ENCODE results near the gene AGBL1. TPM values are rescaled to one million over a fixed set of nuclear protein-coding genes. Genes with fewer than 3 reads are reported as not detected.
A peak's percentile ranks its signal among the peaks of the same experiment; 100 is the strongest.

Gene AGBL1
- total and polyA plus RNA-seq, 2 experiments from 2014 or later: 0.06 to 0.11 TPM

DNA sequence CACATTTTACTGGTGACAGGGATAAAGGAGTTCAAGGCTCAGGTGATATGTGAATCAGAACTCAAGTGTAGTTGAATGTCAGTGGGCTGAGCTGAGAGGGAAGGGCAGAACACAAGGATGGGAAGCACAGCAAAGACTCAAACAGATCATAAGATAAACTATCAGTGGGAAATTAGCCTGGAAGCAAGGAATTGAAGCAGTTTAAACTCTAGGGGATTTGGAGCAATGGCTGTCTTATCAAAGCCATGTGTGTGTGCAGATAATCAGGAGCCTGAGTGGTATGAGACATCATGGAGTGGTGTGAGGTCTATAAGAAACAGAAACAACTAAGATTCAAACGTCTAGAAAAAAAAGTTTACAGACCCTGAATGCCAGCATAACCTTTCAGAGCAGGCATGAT lies 634.6 kb downstream of the AGBL1 start:
- Histone ChIP-seq H3K36me3 (no peaks in the 10 kb centered on the region), H3K9me3 (ENCODE audit: low read depth) (no peaks in the 10 kb centered on the region), H3K27ac (no peak overlapping the region), H3K4me3 (no peak overlapping the region), H3K4me1 (ENCODE audit: low read depth) (peaks cover 6% of the 10 kb centered on the region), H3K27me3 (no peaks in the 10 kb centered on the region)
- DNase-seq (ENCODE audit: low read depth in 1 of 2, low spot score in 1 of 2): no peak
- TF ChIP-seq, protein P1, sequence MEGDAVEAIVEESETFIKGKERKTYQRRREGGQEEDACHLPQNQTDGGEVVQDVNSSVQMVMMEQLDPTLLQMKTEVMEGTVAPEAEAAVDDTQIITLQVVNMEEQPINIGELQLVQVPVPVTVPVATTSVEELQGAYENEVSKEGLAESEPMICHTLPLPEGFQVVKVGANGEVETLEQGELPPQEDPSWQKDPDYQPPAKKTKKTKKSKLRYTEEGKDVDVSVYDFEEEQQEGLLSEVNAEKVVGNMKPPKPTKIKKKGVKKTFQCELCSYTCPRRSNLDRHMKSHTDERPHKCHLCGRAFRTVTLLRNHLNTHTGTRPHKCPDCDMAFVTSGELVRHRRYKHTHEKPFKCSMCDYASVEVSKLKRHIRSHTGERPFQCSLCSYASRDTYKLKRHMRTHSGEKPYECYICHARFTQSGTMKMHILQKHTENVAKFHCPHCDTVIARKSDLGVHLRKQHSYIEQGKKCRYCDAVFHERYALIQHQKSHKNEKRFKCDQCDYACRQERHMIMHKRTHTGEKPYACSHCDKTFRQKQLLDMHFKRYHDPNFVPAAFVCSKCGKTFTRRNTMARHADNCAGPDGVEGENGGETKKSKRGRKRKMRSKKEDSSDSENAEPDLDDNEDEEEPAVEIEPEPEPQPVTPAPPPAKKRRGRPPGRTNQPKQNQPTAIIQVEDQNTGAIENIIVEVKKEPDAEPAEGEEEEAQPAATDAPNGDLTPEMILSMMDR (IDR thresholded peaks at IDR 0.05; ENCODE audit: low read depth, low read length): no peak

DNA sequence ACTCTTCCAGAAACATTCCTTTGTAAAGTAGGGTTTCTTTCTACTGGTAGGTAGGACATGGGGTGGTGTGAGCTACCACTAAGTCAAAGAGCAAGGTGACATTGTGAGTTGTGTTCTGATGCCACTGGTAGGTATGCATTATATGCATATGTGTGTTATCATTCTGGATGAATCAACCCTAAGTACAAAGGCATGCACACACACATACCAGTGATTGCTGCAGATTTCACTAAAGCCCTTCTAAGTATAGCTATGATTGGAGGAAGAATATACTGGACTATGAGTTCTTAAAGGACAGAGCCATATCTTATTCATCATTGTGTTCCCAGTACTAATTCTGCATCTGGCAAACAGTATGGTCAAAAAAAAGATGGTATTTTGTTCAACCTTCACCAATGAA lies 646.0 kb downstream of the AGBL1 start:
- Histone ChIP-seq H3K4me1 (ENCODE audit: low read depth) (no peaks in the 10 kb centered on the region), H3K36me3 (no peaks in the 10 kb centered on the region), H3K4me3 (no peak overlapping the region), H3K27me3 (no peaks in the 10 kb centered on the region), H3K9me3 (ENCODE audit: low read depth) (no peaks in the 10 kb centered on the region), H3K27ac (no peak overlapping the region)
- TF ChIP-seq, protein P1 (IDR thresholded peaks at IDR 0.05; ENCODE audit: low read depth, low read length): no peak
- DNase-seq (ENCODE audit: low read depth in 1 of 2, low spot score in 1 of 2): no peak

DNA sequence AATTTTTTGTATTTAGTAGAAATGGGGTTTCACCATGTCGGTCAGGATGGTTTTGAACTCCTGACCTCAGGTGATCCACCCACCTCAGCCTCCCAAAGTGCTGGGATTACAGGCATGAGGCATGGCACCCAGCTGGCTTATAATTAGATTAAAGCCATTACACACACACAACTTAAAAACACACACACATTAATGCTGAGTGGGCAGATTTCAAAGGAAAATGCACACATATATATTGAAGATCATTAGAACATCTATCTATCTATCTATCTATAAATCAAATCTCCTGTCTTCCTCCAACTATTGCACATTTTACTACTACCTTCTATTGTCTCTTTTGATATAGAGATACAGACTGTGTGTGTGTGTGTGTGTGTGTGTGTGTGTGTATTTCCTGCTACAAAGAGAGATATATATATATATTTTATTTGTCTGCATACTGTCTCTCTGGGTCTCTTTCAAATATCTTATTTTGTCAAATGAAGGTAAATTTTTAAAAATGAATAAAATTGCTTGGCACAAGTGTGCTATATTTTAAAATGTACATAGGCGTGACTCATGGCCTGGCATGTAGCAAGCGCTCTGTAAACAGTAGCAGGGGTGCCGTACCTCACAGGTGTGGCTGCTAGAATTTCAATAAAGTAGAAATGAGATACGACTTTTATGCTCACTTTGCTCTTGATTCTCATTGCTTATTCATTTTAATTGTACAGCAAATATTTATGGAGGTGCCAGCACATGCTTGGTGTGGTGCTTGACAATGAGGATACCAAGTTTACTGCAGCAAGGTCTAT lies 655.8 kb downstream of the AGBL1 start:
- Histone ChIP-seq H3K36me3 (no peaks in the 10 kb centered on the region), H3K27me3 (no peaks in the 10 kb centered on the region), H3K27ac (no peak overlapping the region), H3K4me3 (no peak overlapping the region), H3K9me3 (ENCODE audit: low read depth) (no peaks in the 10 kb centered on the region), H3K4me1 (ENCODE audit: low read depth) (no peaks in the 10 kb centered on the region)
- DNase-seq (ENCODE audit: low read depth in 1 of 2, low spot score in 1 of 2): no peak
- TF ChIP-seq, protein P1 (IDR thresholded peaks at IDR 0.05; ENCODE audit: low read depth, low read length): no peak

DNA sequence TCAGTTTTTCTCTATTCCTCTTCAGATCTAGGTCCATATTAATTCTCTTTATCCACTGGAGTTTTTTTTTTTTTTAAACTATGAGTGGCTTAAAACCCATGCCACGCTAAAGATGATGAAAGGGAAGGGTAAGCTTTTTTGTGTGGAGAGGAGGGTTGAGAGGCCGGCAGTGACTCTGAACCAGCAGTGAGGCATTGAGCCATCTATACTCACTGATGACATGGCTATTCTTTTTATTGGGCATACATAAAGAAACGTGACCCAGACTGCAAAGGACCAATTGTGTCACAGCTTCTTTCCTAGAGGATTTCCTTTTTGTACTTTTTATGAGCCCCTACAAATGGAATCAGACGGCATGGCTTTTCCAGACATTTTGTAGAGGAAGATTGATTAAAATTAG lies 662.2 kb downstream of the AGBL1 start:
- TF ChIP-seq, protein P1 (IDR thresholded peaks at IDR 0.05; ENCODE audit: low read depth, low read length): no peak
- no peaks in the 10 kb centered on the region for H3K36me3 ChIP-seq
- no peak for DNase-seq (ENCODE audit: low read depth in 1 of 2, low spot score in 1 of 2)
- no peak overlapping the region for H3K4me3 ChIP-seq
- no peaks in the 10 kb centered on the region for H3K27me3 ChIP-seq
- H3K27ac ChIP-seq: no peak overlapping the region
- no peaks in the 10 kb centered on the region for H3K4me1 ChIP-seq (ENCODE audit: low read depth)
- H3K9me3 ChIP-seq (ENCODE audit: low read depth): no peaks in the 10 kb centered on the region

DNA sequence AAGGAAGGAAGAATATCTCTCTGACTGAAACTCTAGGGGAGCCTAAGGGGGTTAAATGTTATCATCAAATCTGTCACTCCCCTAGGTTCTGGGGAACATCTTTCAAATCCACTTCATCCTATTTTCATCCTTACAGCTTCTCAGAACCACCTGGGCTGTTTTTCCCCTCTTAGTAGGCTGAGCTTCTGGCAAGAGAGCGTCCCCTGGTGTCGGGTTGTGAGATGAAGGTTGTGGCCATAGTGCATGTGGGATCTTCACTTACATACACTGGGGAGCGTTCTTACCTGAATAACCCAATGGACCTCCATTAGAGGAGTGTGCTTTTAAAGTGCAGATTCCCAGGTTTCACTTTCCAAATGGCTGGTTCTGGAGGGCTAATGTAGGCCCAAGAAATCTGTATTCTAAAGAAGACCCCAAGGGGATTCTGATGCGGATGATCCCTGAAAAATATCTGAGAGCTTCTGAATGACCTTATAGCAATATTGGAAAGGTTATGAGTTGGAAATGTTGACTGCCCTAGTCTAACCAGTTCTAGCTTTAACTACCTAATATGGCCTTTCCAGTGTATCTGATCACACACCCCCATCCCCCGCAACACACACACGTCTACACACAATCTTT lies 663.7 kb downstream of the AGBL1 start:
- Histone ChIP-seq H3K27me3 (no peaks in the 10 kb centered on the region), H3K27ac (no peak overlapping the region), H3K4me3 (no peak overlapping the region), H3K4me1 (ENCODE audit: low read depth) (no peaks in the 10 kb centered on the region), H3K36me3 (no peaks in the 10 kb centered on the region), H3K9me3 (ENCODE audit: low read depth) (no peaks in the 10 kb centered on the region)
- TF ChIP-seq, protein P1 (IDR thresholded peaks at IDR 0.05; ENCODE audit: low read depth, low read length): peak; percentile 5
- DNase-seq (ENCODE audit: low read depth in 1 of 2, low spot score in 1 of 2): peak in 1 of 2 donors; percentile 76

Data from cardiac muscle cell (in vitro differentiated cells and primary cell).